ENCODE data around the gene ARG2. TPM values are rescaled to one million over a fixed set of nuclear protein-coding genes. Genes with fewer than 3 reads are reported as not detected.

ARG2 gene
- total and polyA plus RNA-seq, 9 of the 15 experiments (the other 6 are each of a cell fraction or from before 2014, with no cell fraction given), result 6.2 to 75.0 (median 17.8) TPM

DNA sequence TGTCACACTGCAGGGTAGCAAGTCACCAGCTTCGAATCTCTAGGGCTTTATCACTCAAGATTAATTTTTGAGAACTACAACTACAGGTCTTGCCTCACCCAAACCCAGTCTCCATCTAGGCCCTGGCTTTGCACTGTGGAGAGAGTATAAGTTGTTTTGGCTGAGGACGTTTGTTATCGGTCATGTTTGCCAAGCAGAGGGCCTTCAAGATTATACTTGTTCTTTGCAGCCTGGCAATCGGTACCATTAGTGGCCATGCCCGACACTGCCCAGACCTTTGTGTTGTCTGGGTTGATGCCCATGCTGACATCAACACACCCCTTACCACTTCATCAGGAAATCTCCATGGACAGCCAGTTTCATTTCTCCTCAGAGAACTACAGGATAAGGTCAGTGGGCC lies 25.7 kb downstream of the ARG2 start:
- H3K9ac ChIP-seq (ENCODE audit: insufficient read depth in 1 of 2, low read depth in 2 of 2, low read length in 2 of 2), result no peak overlapping the region
- H3K36me3 ChIP-seq (ENCODE audit: control insufficient read depth, insufficient read depth, low read length), result peaks cover 51% of the 10 kb centered on the region
- ATAC-seq (no peak), FAIRE-seq (no peak), DNase-seq (ENCODE audit: extremely low read depth in 1 of 4, low spot score in 3 of 4) (no peak)
- intact Hi-C loops (cut with micrococcal nuclease) (no loop called here), in situ Hi-C loops (cut with MboI) (no loop called here)
- H3K4me3 ChIP-seq, result no peak overlapping the region
- no peaks in the 10 kb centered on the region for H3K9me3 ChIP-seq (replicated peaks; ENCODE audit: control insufficient read depth, insufficient read depth, low read depth, low read length)
- no peaks in the 10 kb centered on the region for H3K9me1 ChIP-seq (ENCODE audit: control insufficient read depth, insufficient read depth, low read length)
- ChIA-PET CTCF (ENCODE audit: low intra/inter-chr PET ratio) (no interaction called here), POLR2A (no interaction called here)
- 86% methylated on average over 5 of the region's 5 CpGs for WGBS (ENCODE audit: insufficient coverage, low coverage, missing lambda C conversion rate)
- no peaks in the 10 kb centered on the region for H3K27me3 ChIP-seq (ENCODE audit: control insufficient read depth in 2 of 2, insufficient read depth in 2 of 2, low read length in 2 of 2)
- H4K20me1 ChIP-seq (replicated peaks; ENCODE audit: control insufficient read depth, insufficient read depth, low read length), result no peaks in the 10 kb centered on the region
- no peaks in the 10 kb centered on the region for H3K79me2 ChIP-seq (ENCODE audit: control insufficient read depth, insufficient read depth, low read length)
- peaks cover 0 to 16% of the 10 kb centered on the region in 2 experiments; a peak in 3 of 5 replicates for H3K4me1 ChIP-seq (replicated peaks in 1 of 2; ENCODE audit: control insufficient read depth in 2 of 2, insufficient read depth in 2 of 2, low read length in 2 of 2)
- H3K27ac ChIP-seq (ENCODE audit: extremely low read depth, low read depth, low read length), result no peak overlapping the region
- TF ChIP-seq ZKSCAN3 (CRISPR knock-in tag; IDR thresholded peaks at IDR 0.05) (no peak), NCOA6 (IDR thresholded peaks at IDR 0.05) (no peak), ZNF212 (CRISPR knock-in tag; IDR thresholded peaks at IDR 0.05) (no peak), AFF1 (IDR thresholded peaks at IDR 0.05; ENCODE audit: low read depth in 1 of 2, partially characterized antibody in 2 of 2) (no peak), ELF2 (CRISPR knock-in tag; IDR thresholded peaks at IDR 0.05) (no peak), MIER1 (IDR thresholded peaks at IDR 0.05; ENCODE audit: low read depth) (no peak), ZNF232 (CRISPR knock-in tag; IDR thresholded peaks at IDR 0.05) (no peak), ZC3H11A (IDR thresholded peaks at IDR 0.05; ENCODE audit: low read depth, low read length) (no peak), HOMEZ (CRISPR knock-in tag; IDR thresholded peaks at IDR 0.05) (no peak), BRF2 (IDR thresholded peaks at IDR 0.05; ENCODE audit: borderline replicate concordance, insufficient read depth, insufficient read length) (no peak), ZNF253 (CRISPR knock-in tag; conservative IDR thresholded peaks at IDR 0.05) (no peak), TAF15 (IDR thresholded peaks at IDR 0.05; ENCODE audit: low read depth, low read length) (no peak), ETV6 (IDR thresholded peaks at IDR 0.05; ENCODE audit: borderline replicate concordance in 1 of 2, low read depth in 2 of 2, low read length in 1 of 2) (no peak), ETV6 (CRISPR knock-in tag; IDR thresholded peaks at IDR 0.05; ENCODE audit: borderline replicate concordance) (no peak), PURB (CRISPR knock-in tag; IDR thresholded peaks at IDR 0.05; ENCODE audit: low read depth) (no peak)
- no TSS peak for BruUV-seq (replicated peaks)
- H3K4me2 ChIP-seq (ENCODE audit: insufficient read depth, low read length), result no peak overlapping the region
- H2AFZ ChIP-seq (ENCODE audit: low read depth, low read length), result no peak overlapping the region
